IMR-90 (cell line): ENCODE measurements around the gene DHCR24. TPM values are rescaled to one million over a fixed set of nuclear protein-coding genes. Genes with fewer than 3 reads are reported as not detected.

ENCODE experiments used
- ATAC-seq: fragments of 200-7000 bp; cut with Tn5 transposase; 2 replicates; pipeline ENCODE4 v1.9.1; 2020; ENCODE audit warnings: low read depth, mild to moderate bottlenecking, moderate library complexity
- BruUV-seq: library from RNA; stranded (reverse); fragments of 400-500 nt; replicated peaks from 2 replicates; lab custom pipeline; 2021; lab: Mats Ljungman, UMichigan
- CTCF ChIA-PET: fragments of 300-600 bp; formaldehyde crosslinking; extraction: SDS; loops from one replicate; lab custom pipeline; 2021; ENCODE audit warnings: antibody characterized with exemption; lab: Yijun Ruan, JAX
- POLR2A ChIA-PET: fragments of 300-600 bp; sonication (Branson Sonifier 250); formaldehyde crosslinking; loops from one replicate; lab custom pipeline; 2022; ENCODE audit warnings: antibody characterized with exemption; ENCODE audit not compliant: unreplicated experiment; lab: Charles Lee
- DNase-seq: peaks from one replicate; pipeline ENCODE4 v3.0.0; 2013
- H2AFZ ChIP-seq: replicated peaks from 2 replicates; pipeline ENCODE3; 2013; ENCODE audit warnings: low read length, mild to moderate bottlenecking; ENCODE audit not compliant: poor library complexity
- H2AK5ac ChIP-seq: 2 replicates; pipeline ENCODE4 v1.6.1; 2013; ENCODE audit warnings: low read depth, low read length, inconsistent platforms
- H2AK9ac ChIP-seq: replicated peaks from 2 replicates; pipeline ENCODE3; 2013; ENCODE audit warnings: mild to moderate bottlenecking, low read depth, low read length, moderate library complexity; ENCODE audit not compliant: poor library complexity
- H2BK120ac ChIP-seq: 2 replicates; pipeline ENCODE4 v1.6.1; 2013; ENCODE audit warnings: low read depth, low read length, inconsistent platforms
- H2BK15ac ChIP-seq: 3 replicates; pipeline ENCODE4 v1.6.1; 2013; ENCODE audit warnings: low read depth, low read length, inconsistent platforms
- H2BK20ac ChIP-seq: 2 replicates; pipeline ENCODE4 v1.6.1; 2013; ENCODE audit warnings: low read depth, mild to moderate bottlenecking, inconsistent platforms, low read length, moderate library complexity
- H2BK5ac ChIP-seq: 2 replicates; pipeline ENCODE4 v1.6.1; 2013; ENCODE audit warnings: mild to moderate bottlenecking, low read depth, low read length, inconsistent platforms; ENCODE audit not compliant: poor library complexity, severe bottlenecking
- H3K14ac ChIP-seq: replicated peaks from 2 replicates; pipeline ENCODE4 v1.6.1; 2013; ENCODE audit warnings: low read depth, low read length, inconsistent platforms
- H3K18ac ChIP-seq: 2 replicates; pipeline ENCODE4 v1.6.1; 2013; ENCODE audit warnings: low read depth, low read length, control low read depth
- H3K23ac ChIP-seq: 2 replicates; pipeline ENCODE4 v1.6.1; 2013; ENCODE audit warnings: low read depth, low read length, inconsistent platforms
- H3K27ac ChIP-seq: 2 replicates; pipeline ENCODE4 v1.5.1; 2013; ENCODE audit warnings: mild to moderate bottlenecking, control low read depth, low read length; ENCODE audit not compliant: insufficient read depth
- H3K27me3 ChIP-seq: 2 replicates; pipeline ENCODE4 v1.6.1; 2013; ENCODE audit warnings: low read length; ENCODE audit not compliant: control insufficient read depth, insufficient read depth
- H3K36me3 ChIP-seq: 2 replicates; pipeline ENCODE4 v1.6.1; 2013; ENCODE audit warnings: low read length, mixed read lengths; ENCODE audit not compliant: control insufficient read depth, insufficient read depth
- H3K4ac ChIP-seq: 2 replicates; pipeline ENCODE4 v1.6.1; 2013; ENCODE audit warnings: low read depth, low read length, inconsistent platforms
- H3K4me1 ChIP-seq: 2 replicates; pipeline ENCODE4 v1.6.1; 2013; ENCODE audit warnings: low read length, mixed read lengths; ENCODE audit not compliant: control insufficient read depth, insufficient read depth
- H3K4me2 ChIP-seq: 2 replicates; pipeline ENCODE4 v1.6.1; 2013; ENCODE audit warnings: low read depth, mild to moderate bottlenecking, control low read depth, low read length, moderate library complexity
- H3K4me3 ChIP-seq: 2 replicates; pipeline ENCODE4 v1.5.1; 2013; ENCODE audit warnings: low read depth, mild to moderate bottlenecking, control low read depth, low read length, moderate library complexity; ENCODE audit not compliant: insufficient read depth
- H3K56ac ChIP-seq: 2 replicates; pipeline ENCODE4 v1.6.1; 2013; ENCODE audit warnings: low read length, inconsistent platforms; ENCODE audit not compliant: insufficient read depth; ENCODE audit errors: extremely low read depth
- H3K79me1 ChIP-seq, 2 experiments: 2 replicates each; pipeline ENCODE4 v1.6.1; 2013; ENCODE audit warnings: low read length in 2 of 2, inconsistent platforms in 1 of 2, low read depth in 1 of 2
- H3K9ac ChIP-seq: 2 replicates; pipeline ENCODE4 v1.6.1; 2013; ENCODE audit warnings: low read depth, low read length, control low read depth
- H3K9me1 ChIP-seq: 2 replicates; pipeline ENCODE4 v1.6.1; 2013; ENCODE audit warnings: low read length, inconsistent platforms; ENCODE audit not compliant: insufficient read depth
- H3K9me3 ChIP-seq: 2 replicates; pipeline ENCODE4 v1.6.1; 2013; ENCODE audit warnings: low read length; ENCODE audit not compliant: control insufficient read depth, insufficient read depth
- H4K20me1 ChIP-seq: 2 replicates; pipeline ENCODE4 v1.6.1; 2013; ENCODE audit warnings: low read length, inconsistent platforms; ENCODE audit not compliant: insufficient read depth
- H4K5ac ChIP-seq: 2 replicates; pipeline ENCODE4 v1.6.1; 2013; ENCODE audit warnings: mild to moderate bottlenecking, low read depth, low read length, control low read depth
- H4K8ac ChIP-seq, 2 experiments: 2 replicates each; pipeline ENCODE4 v1.6.1; 2013; ENCODE audit warnings: low read depth in 2 of 2, low read length in 2 of 2, control low read depth in 1 of 2, inconsistent platforms in 1 of 2
- H4K91ac ChIP-seq: 2 replicates; pipeline ENCODE4 v1.6.1; 2013; ENCODE audit warnings: low read depth, low read length, inconsistent platforms; ENCODE audit not compliant: insufficient read depth
- FOS ChIP-seq: fragments of 150-350 bp; IDR thresholded peaks from 2 replicates; pipeline ENCODE4 v1.6.1; 2016; ENCODE audit warnings: low read depth, low read length
- MAFK ChIP-seq: IDR thresholded peaks from 2 replicates; pipeline ENCODE4 v1.6.1; 2012; ENCODE audit warnings: low read depth, low read length, improper control_type of control experiment
- RAD21 ChIP-seq: IDR thresholded peaks from 2 replicates; pipeline ENCODE4 v1.6.1; 2012; ENCODE audit warnings: low read length, improper control_type of control experiment
- RFX5 ChIP-seq: IDR thresholded peaks from 2 replicates; pipeline ENCODE4 v1.8.0; 2012; ENCODE audit warnings: low read depth, mild to moderate bottlenecking, low read length, moderate library complexity
- whole genome bisulfite sequencing, 2 experiments: methylation state at CpG; one replicate each; pipeline versions ENCODE4 v1.1.5 to v1.1.7; 2013; ENCODE audit warnings: missing lambda C conversion rate in 2 of 2; ENCODE audit not compliant: insufficient read length in 1 of 2; ENCODE audit errors: extremely low coverage in 2 of 2; 5-methylcytosine and 5-hydroxymethylcytosine counted together
- dilution Hi-C: fragments of 300-500 bp; cut with HindIII; formaldehyde crosslinking; loops from one replicate; pipeline ENCODE4 v1.14.3; 2018; ENCODE audit warnings: low sequenced_read_pairs; ENCODE audit not compliant: unreplicated experiment
- in situ Hi-C: fragments of 300-500 bp; cut with MboI; formaldehyde crosslinking; loops from 3 replicates; pipeline ENCODE4 v1.14.3; 2019; ENCODE audit warnings: low sequenced_read_pairs, inconsistent platforms, mixed read lengths
- intact Hi-C: fragments of 100-400 bp; cut with micrococcal nuclease; formaldehyde crosslinking; loops from 2 replicates; pipeline ENCODE4 v1.10.0; 2022
- polyA plus RNA-seq, 3 experiments: library from polyadenylated mRNA; depleted of rRNA; stranded (reverse); fragments of >200 nt; gene quantifications; 2 replicates each; pipeline ENCODE4 v1.2.3, GENCODE V29; 2012; ENCODE audit warnings: low replicate concordance in 1 of 3
- total RNA-seq: library from RNA; depleted of rRNA; stranded (reverse); fragments of >200 nt; gene quantifications from 2 replicates; pipeline ENCODE4 v1.2.3, GENCODE V29; 2012

The DHCR24 gene
- total and polyA plus RNA-seq, 2 of the 4 experiments (the other 2 are of a cell fraction), result 130 to 194 TPM

DNA sequence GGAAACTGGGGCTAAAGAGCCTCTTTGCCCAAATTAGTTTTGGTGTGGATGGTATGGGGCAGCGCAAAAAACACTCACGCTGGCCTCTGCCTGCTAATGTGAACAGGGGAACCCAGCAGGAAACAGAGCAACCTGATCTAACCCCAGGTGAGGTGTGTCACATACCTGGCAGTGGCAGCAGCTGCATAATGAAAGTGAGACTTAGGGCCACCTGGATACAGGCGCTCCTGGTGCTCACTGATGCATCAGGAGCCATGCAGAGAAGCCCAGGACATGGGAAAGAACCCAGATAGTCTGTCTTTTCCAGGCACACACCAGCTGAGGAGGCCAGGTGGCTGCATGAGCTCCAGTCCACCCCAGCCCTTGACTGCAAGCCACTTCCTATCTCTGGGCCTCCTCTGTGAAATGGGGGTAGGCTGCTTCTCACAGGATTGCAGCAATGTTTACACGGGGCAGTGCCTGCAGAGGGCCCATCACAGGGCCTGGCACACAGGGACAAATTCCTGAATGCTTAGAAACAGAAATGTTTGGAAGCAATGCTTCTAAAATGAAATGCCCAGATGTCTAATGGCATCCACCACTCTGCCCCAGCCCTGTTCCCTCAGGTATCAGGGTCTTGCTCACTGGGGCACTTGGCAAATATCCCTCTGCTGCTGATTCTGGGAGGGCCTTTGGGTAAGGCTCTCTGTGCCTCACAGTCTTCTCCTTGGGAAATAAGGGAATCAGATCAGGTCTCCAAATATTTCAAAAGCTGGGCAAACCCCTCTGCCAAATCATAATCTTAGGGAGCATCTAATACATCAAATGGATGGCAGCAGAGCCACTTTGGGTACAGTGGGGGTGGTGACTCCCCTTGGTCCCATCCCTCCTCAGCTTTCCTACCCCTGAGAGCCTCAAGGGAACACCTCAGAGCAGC is 19.9 kb downstream of the DHCR24 start:
- Histone ChIP-seq H3K4me2 (no peak overlapping the region), H4K91ac (no peak overlapping the region), H2BK5ac (no peak overlapping the region), H3K23ac (no peak overlapping the region), H3K9me3 (no peaks in the 10 kb centered on the region), H2BK15ac (no peak overlapping the region), H3K79me1 (0 out of 4 replicates have a peak, but pooled peaks cover 0 to 3% of the 10 kb centered on the region in 2 experiments), H3K56ac (no peak overlapping the region), H3K36me3 (peaks cover 6% of the 10 kb centered on the region), H3K9me1 (peaks cover 3% of the 10 kb centered on the region; the same call in 1 of the 2 replicates), H3K18ac (no peak overlapping the region), H3K14ac (no peak overlapping the region), H2AK9ac (peak overlapping the region; percentile 78), H4K5ac (no peak overlapping the region), H3K27me3 (no peaks in the 10 kb centered on the region), H3K27ac (no peak overlapping the region), H2AK5ac (no peak overlapping the region), H3K4me3 (no peak overlapping the region), H3K4ac (no peak overlapping the region), H2AFZ (no peak overlapping the region), H3K9ac (no peak overlapping the region), H3K4me1 (peaks cover 5% of the 10 kb centered on the region; the same call in 1 of the 2 replicates), H2BK120ac (no peak overlapping the region), H4K20me1 (no peaks in the 10 kb centered on the region), H4K8ac (no peak overlapping the region), H2BK20ac (no peak overlapping the region)
- WGBS, 2 experiments, result 91% methylated on average over 1 of the region's 4 CpGs; no CpG with 5 or more reads in 1 of the 2 experiments
- DNase-seq (no peak), ATAC-seq (peak; percentile 50)
- in situ Hi-C loops (no loop called here), dilution Hi-C loops (no loop called here), intact Hi-C loops (no loop called here)
- ChIA-PET POLR2A (no interaction called here), CTCF (no interaction called here)
- TF ChIP-seq RAD21 (no peak), FOS (no peak), MAFK (no peak), RFX5 (no peak)
- BruUV-seq, result no TSS peak
